Kidney epithelial cell (primary cell): ENCODE data around the gene LDLRAD4. TPM values are rescaled to one million over a fixed set of nuclear protein-coding genes. Genes with fewer than 3 reads are reported as not detected.
"Not testable (repeated sequence)": the region's sequence is repeated elsewhere in the genome, so short reads cannot be mapped to it uniquely, and the experiment has no call there.

Experiments used
- DNase-seq: peaks from one replicate; pipeline ENCODE4 v3.0.0-alpha.2; 2010; ENCODE audit warnings: low read depth
- H3K27me3 ChIP-seq: 2 replicates; pipeline ENCODE4 v1.6.0; 2011; ENCODE audit warnings: low read length; ENCODE audit not compliant: control insufficient read depth, insufficient read depth
- H3K36me3 ChIP-seq: 2 replicates; pipeline ENCODE4 v1.5.1; 2011; ENCODE audit warnings: low read length; ENCODE audit not compliant: control insufficient read depth, insufficient read depth
- H3K4me3 ChIP-seq: 2 replicates; pipeline ENCODE4 v1.5.1; 2011; ENCODE audit warnings: low read depth, mild to moderate bottlenecking, control low read depth, low read length
- CTCF ChIP-seq: IDR thresholded peaks from 2 replicates; pipeline ENCODE4 v1.5.1; 2011; ENCODE audit warnings: mild to moderate bottlenecking, moderate library complexity, low read length, control low read depth, inconsistent platforms; ENCODE audit not compliant: insufficient read depth, poor library complexity, severe bottlenecking
- total RNA-seq: library from RNA; depleted of rRNA; stranded (reverse); fragments of >200 nt; gene quantifications from 2 replicates; pipeline ENCODE4 v1.2.3, GENCODE V29; 2015

The LDLRAD4 gene
- total RNA-seq, 1 donor from 2014 or later: 5.8 TPM

GRCh38 chr18:13473751-13474150 is 255.2 kb downstream of the LDLRAD4 start:
- Histone ChIP-seq H3K4me3 (no peak overlapping the region), H3K27me3 (no peaks in the 10 kb centered on the region), H3K36me3 (no peaks in the 10 kb centered on the region)
- no peak for DNase-seq
- TF ChIP-seq CTCF: no peak

DNA sequence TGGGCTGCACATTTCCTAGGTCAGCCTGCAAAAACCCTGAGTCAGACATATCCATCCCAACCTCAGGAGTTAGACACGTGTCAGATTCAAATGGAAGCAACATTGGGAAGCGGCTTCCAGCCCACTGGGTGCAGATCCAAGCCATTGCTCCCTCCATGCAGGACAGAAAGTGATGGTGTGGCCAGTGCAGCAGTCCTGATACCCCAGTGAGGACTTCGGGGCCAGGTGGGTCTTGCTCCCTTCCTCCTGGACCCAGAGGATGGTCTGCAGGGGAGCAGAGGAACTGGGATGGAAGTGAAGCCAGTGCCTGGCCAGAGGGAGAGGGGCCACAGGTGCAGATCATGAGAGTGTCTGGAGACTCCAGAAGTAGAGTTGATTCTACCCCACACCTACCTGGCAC is 255.8 kb downstream of the LDLRAD4 start:
- DNase-seq: no peak
- Histone ChIP-seq H3K36me3 (no peaks in the 10 kb centered on the region), H3K27me3 (no peaks in the 10 kb centered on the region), H3K4me3 (no peak overlapping the region)
- no peak for TF ChIP-seq CTCF

- Histone ChIP-seq H3K36me3 (no peaks in the 10 kb centered on the region), H3K27me3 (no peaks in the 10 kb centered on the region), H3K4me3 (no peak overlapping the region)
- no peak for DNase-seq
- TF ChIP-seq CTCF: no peak
Measured at GRCh38 chr18:13474907-13475545, 256.5 kb downstream of the LDLRAD4 start.

- not testable (repeated sequence) for H3K4me3 ChIP-seq, DNase-seq, H3K27me3 ChIP-seq, H3K36me3 ChIP-seq
Measured at GRCh38 chr18:13476312-13476711, 257.8 kb downstream of the LDLRAD4 start.

DNA sequence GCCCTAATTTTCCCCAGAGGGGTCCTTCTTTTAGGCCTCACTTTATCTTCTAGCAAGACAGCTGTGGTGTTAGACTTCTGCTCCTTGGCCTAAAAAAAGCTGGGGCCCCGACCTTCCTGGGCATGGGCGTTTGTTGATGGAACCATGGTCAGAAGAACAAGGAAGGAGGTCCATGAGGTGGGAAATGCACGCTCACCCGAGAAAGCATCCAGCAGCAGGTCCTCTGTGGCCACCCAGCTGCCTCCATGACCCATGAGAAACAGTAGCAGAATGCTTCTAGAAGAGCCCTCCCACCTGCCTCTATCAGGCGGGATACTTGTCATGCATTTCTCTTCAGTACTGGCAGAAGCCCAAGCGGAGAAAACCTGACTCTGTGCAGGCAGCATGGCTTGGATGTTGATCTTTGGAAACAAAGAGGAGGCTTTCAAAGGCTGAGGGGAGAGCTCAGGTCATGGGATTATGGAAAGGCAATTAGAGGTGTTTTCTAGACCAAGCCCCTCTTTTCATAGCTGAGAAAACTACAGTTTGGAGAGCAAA is 258.7 kb downstream of the LDLRAD4 start:
- TF ChIP-seq CTCF: no peak
- no peaks in the 10 kb centered on the region for H3K27me3 ChIP-seq
- DNase-seq: no peak
- H3K4me3 ChIP-seq: no peak overlapping the region
- no peaks in the 10 kb centered on the region for H3K36me3 ChIP-seq

DNA sequence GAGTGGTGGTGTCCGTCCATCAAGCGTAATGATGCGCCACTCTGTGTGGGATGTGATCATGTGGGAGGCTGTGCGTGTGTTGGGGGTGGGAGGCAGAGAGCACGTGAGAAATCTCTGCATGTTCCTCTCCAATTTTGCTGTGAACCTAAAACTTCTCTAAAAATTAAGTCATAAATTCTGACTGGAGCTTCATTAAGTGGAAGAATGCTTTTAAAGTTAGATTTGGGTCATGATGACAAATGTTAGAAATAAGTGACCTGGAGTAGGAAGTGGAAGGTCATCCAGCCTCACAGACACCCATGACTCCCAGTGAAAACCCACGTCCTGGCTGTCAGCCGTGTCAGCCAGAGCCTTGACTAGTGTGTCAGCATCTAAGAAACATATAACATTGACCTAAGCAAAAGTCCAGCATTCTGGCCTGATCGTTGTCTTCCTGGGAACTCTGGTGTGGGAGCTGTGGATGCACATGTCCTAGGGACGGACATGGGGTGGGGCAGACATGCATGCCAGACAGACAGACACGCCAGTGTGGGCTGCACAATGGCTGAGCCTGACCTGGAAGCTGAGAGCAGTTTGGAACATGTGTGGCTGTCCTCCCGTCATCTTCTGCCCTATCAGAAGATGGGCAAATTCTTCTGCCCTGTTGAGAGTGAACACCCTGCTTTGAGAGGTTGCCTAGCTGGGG is 262.2 kb downstream of the LDLRAD4 start:
- no peak overlapping the region for H3K4me3 ChIP-seq
- TF ChIP-seq CTCF: no peak
- no peak for DNase-seq
- no peaks in the 10 kb centered on the region for H3K36me3 ChIP-seq
- no peaks in the 10 kb centered on the region for H3K27me3 ChIP-seq
